Measurements from ENCODE around the gene RBM23.

DNA sequence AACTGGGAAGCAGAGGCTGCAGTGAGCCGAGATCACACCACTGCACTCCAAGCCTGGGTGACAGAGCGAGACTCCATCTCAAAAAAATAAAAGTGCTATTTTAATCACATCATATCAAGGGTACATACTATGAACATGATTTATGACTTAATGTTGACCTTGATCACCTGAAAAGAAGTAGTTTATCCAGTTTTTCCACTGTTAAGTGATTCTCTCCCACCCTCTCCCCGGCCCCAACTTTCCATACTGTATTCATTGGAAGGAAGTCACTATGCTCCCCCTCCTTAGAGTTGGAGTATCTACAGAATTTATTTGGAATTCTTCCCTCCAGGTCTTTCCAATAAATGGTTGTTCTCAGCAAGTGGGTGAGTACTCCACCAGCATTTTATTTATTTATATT lies 13.2 kb upstream of the RBM23 start:
- TF ChIP-seq, protein P1, sequence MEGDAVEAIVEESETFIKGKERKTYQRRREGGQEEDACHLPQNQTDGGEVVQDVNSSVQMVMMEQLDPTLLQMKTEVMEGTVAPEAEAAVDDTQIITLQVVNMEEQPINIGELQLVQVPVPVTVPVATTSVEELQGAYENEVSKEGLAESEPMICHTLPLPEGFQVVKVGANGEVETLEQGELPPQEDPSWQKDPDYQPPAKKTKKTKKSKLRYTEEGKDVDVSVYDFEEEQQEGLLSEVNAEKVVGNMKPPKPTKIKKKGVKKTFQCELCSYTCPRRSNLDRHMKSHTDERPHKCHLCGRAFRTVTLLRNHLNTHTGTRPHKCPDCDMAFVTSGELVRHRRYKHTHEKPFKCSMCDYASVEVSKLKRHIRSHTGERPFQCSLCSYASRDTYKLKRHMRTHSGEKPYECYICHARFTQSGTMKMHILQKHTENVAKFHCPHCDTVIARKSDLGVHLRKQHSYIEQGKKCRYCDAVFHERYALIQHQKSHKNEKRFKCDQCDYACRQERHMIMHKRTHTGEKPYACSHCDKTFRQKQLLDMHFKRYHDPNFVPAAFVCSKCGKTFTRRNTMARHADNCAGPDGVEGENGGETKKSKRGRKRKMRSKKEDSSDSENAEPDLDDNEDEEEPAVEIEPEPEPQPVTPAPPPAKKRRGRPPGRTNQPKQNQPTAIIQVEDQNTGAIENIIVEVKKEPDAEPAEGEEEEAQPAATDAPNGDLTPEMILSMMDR (conservative IDR thresholded peaks at IDR 0.05; ENCODE audit: low read depth, low read length): no peak
- no peak for TF ChIP-seq EZH2 (IDR thresholded peaks at IDR 0.05; ENCODE audit: borderline replicate concordance, low read depth, low read length, poor library complexity, severe bottlenecking)
